NCI-H187 treated with DMSO at 0.1 percent for 48 hours (cell line): ENCODE measurements around the gene FASTKD2.

ENCODE experiments used
- DNase-seq: peaks from one replicate; lab custom pipeline; 2025; lab: John Stamatoyannopoulos, UW

The FASTKD2 gene

GRCh38 chr2:206836722-206837121 is 71.3 kb downstream of the FASTKD2 start:
- DNase-seq = no peak

GRCh38 chr2:206837775-206838174 is 72.4 kb downstream of the FASTKD2 start:
- DNase-seq = no peak

GRCh38 chr2:206838690-206839089 is 73.3 kb downstream of the FASTKD2 start:
- no peak for DNase-seq

GRCh38 chr2:206840999-206841398 is 75.6 kb downstream of the FASTKD2 start:
- DNase-seq = no peak
